Activated naive CD4-positive, alpha-beta T cell treated with Interleukin-2 at 50 U/mL for 16 hours (primary cell): ENCODE measurements around the gene POLR2H.
A peak's percentile ranks its signal among the peaks of the same experiment; 100 is the strongest.

Source experiments
- DNase-seq: peaks from one replicate; pipeline ENCODE4 v3.0.0-alpha.2; 2020

The POLR2H gene

GRCh38 chr3:184372911-184373310, 11.4 kb downstream of the POLR2H start:
- DNase-seq, result no peak

DNA sequence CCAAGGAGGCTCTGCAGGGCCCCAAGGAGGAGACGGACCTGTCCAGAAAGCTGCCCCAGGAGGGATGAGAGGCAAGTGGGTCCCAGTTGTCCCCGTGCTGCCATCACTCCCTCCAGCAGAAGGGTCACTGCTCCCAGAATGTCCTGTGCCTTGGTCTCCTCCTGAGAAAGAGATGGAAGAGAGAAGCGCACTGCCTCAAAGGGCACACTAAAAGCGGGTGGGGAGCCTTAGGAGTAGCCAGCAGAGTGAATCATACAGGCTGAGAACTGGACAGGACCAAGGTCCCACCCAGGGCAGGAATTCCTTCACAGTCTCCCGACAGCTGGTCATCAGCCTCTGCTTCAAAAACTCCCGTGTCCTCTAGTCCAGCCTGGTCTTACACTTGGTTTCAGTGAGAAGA, 11.9 kb downstream of the POLR2H start:
- no peak for DNase-seq

DNA sequence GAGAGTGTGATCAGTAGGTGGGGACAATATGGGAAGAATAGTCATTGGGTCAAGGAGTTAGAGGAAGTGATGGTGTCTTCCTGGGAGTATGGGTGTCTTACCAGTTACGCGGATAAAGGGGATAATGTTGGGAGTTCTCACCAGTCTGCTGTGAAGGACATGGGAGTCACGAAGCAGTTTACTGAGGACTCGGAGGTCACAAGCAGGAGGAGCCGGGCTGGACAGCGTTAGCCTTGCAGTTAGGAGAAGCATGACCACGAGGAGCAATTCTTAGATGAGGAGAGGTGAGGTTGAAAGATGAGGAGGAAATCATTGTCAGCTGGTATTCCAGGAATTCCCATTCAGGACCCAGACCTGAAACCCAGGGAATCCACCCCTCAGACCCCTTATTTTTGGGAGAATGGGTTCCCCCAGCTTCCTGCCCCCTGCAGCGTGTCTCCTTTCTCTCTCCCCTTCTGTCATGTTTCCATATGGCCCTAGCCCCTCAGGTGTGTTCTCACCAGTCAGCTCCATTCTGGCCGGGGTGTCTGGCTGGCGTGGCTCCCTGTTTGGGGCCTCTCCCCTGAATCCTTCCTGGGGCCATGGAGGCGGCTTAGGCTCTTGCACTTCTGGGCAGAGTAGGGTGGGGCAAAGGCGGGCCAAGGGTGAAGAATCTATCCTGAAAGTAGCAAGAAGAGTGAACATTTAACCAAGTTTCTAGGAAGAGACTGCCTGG, 14.4 kb downstream of the POLR2H start:
- DNase-seq, result no peak

- no peak for DNase-seq
Measured at GRCh38 chr3:184377374-184377773, 15.9 kb downstream of the POLR2H start.

DNA sequence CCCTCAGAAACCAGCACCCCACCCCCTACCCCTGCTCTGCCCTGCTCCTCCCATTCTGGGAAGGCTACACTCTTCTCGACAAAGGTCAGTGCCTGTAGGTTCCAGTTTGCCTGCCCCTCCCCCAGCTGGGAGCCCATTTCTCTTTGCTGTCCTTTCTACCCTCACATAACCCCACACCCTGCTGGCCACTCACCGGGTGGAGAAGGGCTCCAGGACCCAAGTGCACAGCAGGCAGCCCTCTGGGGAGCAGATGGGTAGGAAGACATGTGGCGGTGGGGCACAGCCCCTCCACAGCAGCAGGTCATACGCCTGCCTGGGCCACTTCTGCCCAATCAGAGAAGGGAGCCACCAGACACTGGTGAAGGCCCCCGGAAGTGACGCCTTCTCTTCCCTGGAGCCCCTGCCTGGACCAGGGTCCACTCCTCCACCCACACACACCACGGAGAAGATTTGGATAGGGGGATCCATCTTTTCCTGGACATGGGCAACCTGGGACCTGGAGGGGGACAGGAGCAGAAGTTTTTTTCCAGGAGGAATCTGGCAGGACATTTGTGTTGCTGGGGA, 16.5 kb downstream of the POLR2H start, which contains the start of gene THPO:
THPO (minus strand) TSS at position 326 of the 564 bp plus-strand sequence. CDS start 1,948 bp downstream, outside the sequence.
- DNase-seq, result no peak

GRCh38 chr3:184378651-184379357, 17.3 kb downstream of the POLR2H start:
- DNase-seq, result no peak

- no peak for DNase-seq
Measured at GRCh38 chr3:184379358-184380184, 18.1 kb downstream of the POLR2H start, which contains the start of gene CHRD. TSS of gene CHRD (plus strand) at chr3:184380054. CDS start at chr3:184380319, 265 bp downstream.

- peak; percentile 42 for DNase-seq
Measured at GRCh38 chr3:184380185-184380626, 18.7 kb downstream of the POLR2H start.

DNA sequence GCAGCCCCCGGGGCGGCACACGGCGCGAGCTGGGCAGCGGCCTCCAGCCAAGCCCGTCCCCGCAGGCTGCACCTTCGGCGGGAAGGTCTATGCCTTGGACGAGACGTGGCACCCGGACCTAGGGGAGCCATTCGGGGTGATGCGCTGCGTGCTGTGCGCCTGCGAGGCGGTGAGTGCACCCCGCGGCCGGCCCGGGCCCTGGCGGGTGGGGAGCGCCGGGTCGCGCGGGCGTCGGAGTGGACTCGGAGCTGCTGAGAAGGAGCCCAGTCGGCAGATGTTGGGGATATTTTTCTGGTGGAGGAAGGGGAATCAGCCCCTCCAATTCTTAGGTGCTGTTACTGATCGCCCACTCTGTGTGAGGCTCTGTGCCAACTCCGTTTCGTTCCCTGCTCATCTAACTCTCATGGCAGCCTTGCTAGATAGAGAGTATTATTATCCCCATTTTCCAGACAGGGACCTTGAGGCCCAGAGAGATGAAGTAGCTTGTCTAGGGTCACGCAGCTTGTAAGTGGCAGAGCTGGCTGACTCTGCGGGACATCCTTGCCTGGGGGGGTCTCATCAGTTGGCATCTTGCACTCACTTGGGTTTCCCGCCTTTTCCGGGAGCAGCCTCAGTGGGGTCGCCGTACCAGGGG, 19.2 kb downstream of the POLR2H start:
- DNase-seq, result peak; percentile 23

- DNase-seq, result no peak
Measured at GRCh38 chr3:184381261-184382224, 20.0 kb downstream of the POLR2H start.

DNA sequence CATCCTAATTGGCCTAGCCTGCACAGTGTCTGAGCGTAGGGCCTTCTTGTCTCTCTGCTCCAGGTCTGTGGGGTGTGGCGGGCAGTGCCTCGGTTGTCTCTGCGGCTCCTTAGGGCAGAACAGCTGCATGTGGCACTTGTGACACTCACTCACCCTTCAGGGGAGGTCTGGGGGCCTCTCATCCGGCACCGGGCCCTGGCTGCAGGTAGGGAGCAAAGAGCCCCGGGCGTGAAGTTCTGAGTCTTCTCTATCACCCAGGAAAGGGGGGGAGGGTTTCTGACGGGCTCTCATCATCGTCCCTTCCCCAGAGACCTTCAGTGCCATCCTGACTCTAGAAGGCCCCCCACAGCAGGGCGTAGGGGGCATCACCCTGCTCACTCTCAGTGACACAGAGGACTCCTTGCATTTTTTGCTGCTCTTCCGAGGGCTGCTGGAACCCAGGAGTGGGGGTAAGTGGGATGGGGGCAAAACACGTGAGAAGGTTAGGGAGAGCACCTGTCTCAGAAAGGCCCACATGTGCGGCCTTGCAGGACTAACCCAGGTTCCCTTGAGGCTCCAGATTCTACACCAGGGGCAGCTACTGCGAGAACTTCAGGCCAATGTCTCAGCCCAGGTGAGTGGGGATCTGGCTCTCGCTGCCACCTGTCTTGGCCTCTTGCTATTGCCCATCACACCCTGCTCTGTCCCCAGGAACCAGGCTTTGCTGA, 21.0 kb downstream of the POLR2H start:
- no peak for DNase-seq

- DNase-seq, result no peak
Measured at GRCh38 chr3:184383033-184383740, 21.7 kb downstream of the POLR2H start.

- DNase-seq, result no peak
Measured at GRCh38 chr3:184384342-184384741, 22.8 kb downstream of the POLR2H start.

- no peak for DNase-seq
Measured at GRCh38 chr3:184384856-184385422, 23.4 kb downstream of the POLR2H start.

DNA sequence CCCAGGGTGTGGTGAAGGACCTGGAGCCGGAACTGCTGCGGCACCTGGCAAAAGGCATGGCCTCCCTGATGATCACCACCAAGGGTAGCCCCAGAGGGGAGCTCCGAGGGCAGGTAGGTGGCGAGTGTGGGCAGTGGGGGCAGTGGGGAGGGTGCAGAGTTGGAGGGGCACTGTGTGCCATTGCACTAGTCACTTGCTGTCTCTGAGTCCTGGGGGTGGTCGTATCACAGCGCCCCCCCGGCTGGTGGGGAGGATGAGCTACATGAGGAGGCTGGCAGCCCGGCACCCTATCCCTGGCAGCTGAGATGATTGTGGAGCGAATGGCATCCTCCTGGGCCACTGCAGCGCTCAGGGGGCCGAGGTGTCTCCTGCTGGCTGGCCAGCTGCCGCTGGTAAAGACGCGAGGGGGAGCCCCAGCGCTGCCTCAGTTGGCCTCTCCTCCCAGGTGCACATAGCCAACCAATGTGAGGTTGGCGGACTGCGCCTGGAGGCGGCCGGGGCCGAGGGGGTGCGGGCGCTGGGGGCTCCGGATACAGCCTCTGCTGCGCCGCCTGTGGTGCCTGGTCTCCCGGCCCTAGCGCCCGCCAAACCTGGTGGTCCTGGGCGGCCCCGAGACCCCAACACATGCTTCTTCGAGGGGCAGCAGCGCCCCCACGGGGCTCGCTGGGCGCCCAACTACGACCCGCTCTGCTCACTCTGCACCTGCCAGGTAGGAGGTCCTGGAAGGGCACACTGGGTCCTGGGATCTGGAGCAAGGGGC, 24.7 kb downstream of the POLR2H start:
- DNase-seq, result no peak

DNA sequence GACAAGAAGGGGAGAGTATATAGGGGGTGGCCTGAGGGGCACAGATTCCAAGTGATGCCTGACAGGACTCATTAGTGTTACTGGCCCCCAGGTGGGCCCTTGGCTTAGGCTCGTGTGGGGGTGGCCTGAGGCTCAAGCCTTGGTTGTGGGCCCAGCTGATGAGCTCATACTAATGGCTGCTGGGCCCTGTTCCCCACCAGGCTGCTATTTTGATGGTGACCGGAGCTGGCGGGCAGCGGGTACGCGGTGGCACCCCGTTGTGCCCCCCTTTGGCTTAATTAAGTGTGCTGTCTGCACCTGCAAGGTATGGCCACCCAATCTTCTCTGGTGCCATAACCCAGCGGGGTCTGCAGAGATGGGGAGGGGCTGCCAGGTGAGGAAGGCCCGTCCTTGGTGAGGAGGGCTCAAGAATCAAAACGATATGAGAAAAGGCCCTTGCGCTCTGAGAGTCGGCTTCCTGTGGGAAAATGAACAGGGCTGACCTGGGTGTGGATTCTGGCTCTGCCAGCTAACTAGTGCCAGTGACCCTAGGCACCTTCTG, 25.7 kb downstream of the POLR2H start:
- DNase-seq, result no peak

DNA sequence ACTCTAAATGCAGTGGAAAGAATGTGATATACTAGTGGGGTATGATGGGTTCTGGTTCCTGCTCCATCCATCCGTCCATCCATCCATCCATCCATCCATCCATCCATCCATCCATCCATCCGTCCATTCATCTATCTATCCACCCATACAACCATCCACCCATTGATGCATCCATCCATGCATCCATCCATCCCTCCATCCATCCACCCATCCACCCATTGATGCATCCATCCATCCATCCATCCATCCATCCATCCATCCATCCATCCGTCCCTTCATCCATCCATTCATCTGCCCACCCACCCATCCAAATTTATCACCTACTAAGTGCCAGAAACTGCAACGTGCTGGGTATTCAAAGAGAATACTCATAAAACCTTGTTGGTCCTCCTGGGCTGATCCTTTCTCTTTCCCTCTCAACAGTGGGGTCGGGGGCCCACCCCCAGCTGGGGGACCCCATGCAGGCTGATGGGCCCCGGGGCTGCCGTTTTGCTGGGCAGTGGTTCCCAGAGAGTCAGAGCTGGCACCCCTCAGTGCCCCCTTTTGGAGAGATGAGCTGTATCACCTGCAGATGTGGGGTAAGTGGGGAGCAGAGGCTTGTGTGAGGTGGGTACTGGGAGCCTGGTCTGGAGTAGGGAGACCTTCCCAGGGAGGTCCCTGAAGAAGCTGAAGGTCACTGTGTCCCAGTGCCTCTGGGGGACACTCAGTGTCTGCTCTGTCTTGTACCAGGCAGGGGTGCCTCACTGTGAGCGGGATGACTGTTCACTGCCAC, 26.8 kb downstream of the POLR2H start:
- DNase-seq, result no peak

DNA sequence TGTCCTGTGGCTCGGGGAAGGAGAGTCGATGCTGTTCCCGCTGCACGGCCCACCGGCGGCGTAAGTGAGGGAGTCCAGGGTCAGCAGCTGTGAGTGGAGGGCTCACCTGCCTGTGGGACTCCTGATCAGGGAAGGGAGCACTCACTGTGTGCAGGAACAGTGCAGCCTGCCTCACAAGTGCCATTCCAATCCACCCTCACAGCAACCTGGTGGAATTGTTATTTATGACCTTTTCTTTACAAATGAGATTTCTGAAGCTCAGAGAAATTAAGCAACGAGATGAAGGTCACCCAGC, 27.4 kb downstream of the POLR2H start:
- no peak for DNase-seq
